HuH-7 (cell line): Measurements from ENCODE around the gene CASKIN2.

Experiments used
- DNase-seq: peaks from one replicate; pipeline ENCODE4 v3.0.0; 2011; ENCODE audit warnings: low spot score

Gene CASKIN2

GRCh38 chr17:75518983-75519537 is 3.7 kb upstream of the CASKIN2 start:
- no peak for DNase-seq

- no peak for DNase-seq
Measured at GRCh38 chr17:75518201-75518600, 2.9 kb upstream of the CASKIN2 start.

- DNase-seq = peak; percentile 79
Measured at GRCh38 chr17:75517297-75517865, 2.0 kb upstream of the CASKIN2 start.

- no peak for DNase-seq
Measured at GRCh38 chr17:75516619-75517296, 1.4 kb upstream of the CASKIN2 start.

GRCh38 chr17:75516255-75516618 is 900 bp upstream of the CASKIN2 start, which contains the start of gene TSEN54:
TSEN54 (plus strand) TSS chr17:75516528; CDS start chr17:75516561, 33 bp downstream.
- peak; percentile 97 for DNase-seq

GRCh38 chr17:75514919-75515495 is 330 bp downstream of the CASKIN2 start:
- DNase-seq = no peak

- no peak for DNase-seq
Measured at GRCh38 chr17:75514299-75514918, 928 bp downstream of the CASKIN2 start.

GRCh38 chr17:75513641-75514000 is 1.7 kb downstream of the CASKIN2 start:
- DNase-seq = no peak

- no peak for DNase-seq
Measured at GRCh38 chr17:75512926-75513640, 2.3 kb downstream of the CASKIN2 start.

- peak; percentile 90 for DNase-seq
Measured at GRCh38 chr17:75511610-75512575, 3.4 kb downstream of the CASKIN2 start.

GRCh38 chr17:75511270-75511609 is 4.1 kb downstream of the CASKIN2 start:
- DNase-seq = no peak

- no peak for DNase-seq
Measured at GRCh38 chr17:75509528-75510258, 5.6 kb downstream of the CASKIN2 start.

- no peak for DNase-seq
Measured at GRCh38 chr17:75508931-75509361, 6.4 kb downstream of the CASKIN2 start.

- no peak for DNase-seq
Measured at GRCh38 chr17:75507733-75508719, 7.3 kb downstream of the CASKIN2 start.

GRCh38 chr17:75506888-75507287 is 8.4 kb downstream of the CASKIN2 start:
- no peak for DNase-seq

- no peak for DNase-seq
Measured at GRCh38 chr17:75506134-75506533, 9.2 kb downstream of the CASKIN2 start.

- DNase-seq = no peak
Measured at GRCh38 chr17:75505640-75506039, 9.7 kb downstream of the CASKIN2 start.

- no peak for DNase-seq
Measured at GRCh38 chr17:75505152-75505409, 10.3 kb downstream of the CASKIN2 start.

GRCh38 chr17:75504347-75505151 is 10.8 kb downstream of the CASKIN2 start:
- peak; percentile 93 for DNase-seq
